A549 (cell line): ENCODE measurements around the gene KLRF1. TPM values are rescaled to one million over a fixed set of nuclear protein-coding genes. Genes with fewer than 3 reads are reported as not detected.

Experiments used
- ATAC-seq, 2 experiments: fragments of 200-7000 bp in 1 of 2; fragments of >200 bp in 1 of 2; cut with Nextera tagmentation in 1 of 2; cut with Tn5 transposase in 1 of 2; 3 replicates each; pipeline versions ENCODE4 v1.8.0 to v1.9.1; 2018 to 2020; ENCODE audit warnings: mild to moderate bottlenecking in 1 of 2, moderate library complexity in 1 of 2
- CTCF ChIA-PET: fragments of 300-600 bp; sonication (Branson Sonifier 250); formaldehyde crosslinking; extraction: SDS; loops from one replicate; lab custom pipeline; 2021; ENCODE audit warnings: antibody characterized with exemption, inconsistent platforms; lab: Yijun Ruan, JAX
- POLR2A ChIA-PET: fragments of 350-600 bp; formaldehyde crosslinking; extraction: SDS; loops from one replicate; lab custom pipeline; 2021; ENCODE audit warnings: antibody characterized with exemption, inconsistent platforms; lab: Yijun Ruan, JAX
- DNase-seq, 2 experiments: peaks; one replicate each; pipeline versions ENCODE4 v3.0.0 to v3.0.0-alpha.2; 2011 to 2016; ENCODE audit warnings: low read depth in 1 of 2, low spot score in 1 of 2
- FAIRE-seq: peaks from 2 replicates; lab custom pipeline; 2011; peaks lifted over from hg19 to GRCh38; lab: Jason Lieb, UNC
- H3K27ac ChIP-seq, 2 experiments: fragments of >200 bp; sonication (Bioruptor Twin); formaldehyde crosslinking; 3 replicates each; pipeline ENCODE4 v1.5.1; 2016 to 2017
- H3K4me1 ChIP-seq: fragments of >200 bp; sonication (Bioruptor Twin); formaldehyde crosslinking; 3 replicates; pipeline ENCODE4 v1.6.1; 2016
- H3K4me2 ChIP-seq: fragments of >200 bp; sonication (Bioruptor Twin); formaldehyde crosslinking; 3 replicates; pipeline ENCODE4 v1.6.1; 2016
- H3K4me3 ChIP-seq: fragments of >200 bp; sonication (Bioruptor Twin); formaldehyde crosslinking; 3 replicates; pipeline ENCODE4 v1.5.1; 2016
- H3K9me3 ChIP-seq: fragments of >200 bp; sonication (Bioruptor Twin); formaldehyde crosslinking; 3 replicates; pipeline ENCODE4 v1.6.1; 2016
- CBX8 ChIP-seq: fragments of 200-600 bp; sonication (generic); IDR thresholded peaks from 2 replicates; pipeline ENCODE4 v1.6.1; 2016
- CHD2 ChIP-seq: fragments of 150-350 bp; IDR thresholded peaks from 2 replicates; pipeline ENCODE4 v1.6.1; 2014; ENCODE audit warnings: low read length; ENCODE audit not compliant: partially characterized antibody
- ESRRA ChIP-seq: fragments of 150-350 bp; IDR thresholded peaks from 2 replicates; pipeline ENCODE4 v1.6.1; 2014; ENCODE audit warnings: mild to moderate bottlenecking, low read length, borderline replicate concordance
- FOSL2 ChIP-seq, 2 experiments: fragments of 450-650 bp in 1 of 2; fragments of >200 bp in 1 of 2; sonication (Bioruptor Twin) in 1 of 2; formaldehyde crosslinking; IDR thresholded peaks; 2 replicates each; pipeline versions ENCODE4 v1.5.0 to v1.6.1; 2016 to 2020; ENCODE audit warnings: mild to moderate bottlenecking in 1 of 2, moderate library complexity in 1 of 2
- HDAC2 ChIP-seq: fragments of 200-600 bp; sonication (generic); IDR thresholded peaks from 2 replicates; pipeline ENCODE4 v1.6.1; 2016
- HOXA7 ChIP-seq: fragments of 250-450 bp; sonication (Bioruptor Pico); IDR thresholded peaks from 2 replicates; pipeline ENCODE4 v1.5.0; 2020; ENCODE audit warnings: mild to moderate bottlenecking, moderate library complexity
- HOXB5 ChIP-seq: fragments of 250-450 bp; sonication (Bioruptor Pico); IDR thresholded peaks from 2 replicates; pipeline ENCODE4 v1.5.0; 2020; ENCODE audit warnings: mild to moderate bottlenecking, moderate library complexity
- MYC ChIP-seq: IDR thresholded peaks from 2 replicates; pipeline ENCODE4 v1.6.1; 2012; ENCODE audit warnings: mild to moderate bottlenecking, inconsistent platforms, low read length, improper control_type of control experiment, borderline replicate concordance
- NFE2L2 ChIP-seq: fragments of 150-350 bp; conservative IDR thresholded peaks from 2 replicates; pipeline ENCODE4 v1.6.1; 2014; ENCODE audit warnings: low read length
- PHF8 ChIP-seq: fragments of 200-600 bp; sonication (generic); IDR thresholded peaks from 2 replicates; pipeline ENCODE4 v1.6.1; 2016; ENCODE audit warnings: low read depth, mild to moderate bottlenecking, antibody characterized with exemption, moderate library complexity, borderline replicate concordance
- POLR2A ChIP-seq: IDR thresholded peaks from 2 replicates; pipeline ENCODE4 v1.6.1; 2012; ENCODE audit warnings: mild to moderate bottlenecking, low read length
- RAD21 ChIP-seq, 2 experiments: fragments of >200 bp in 1 of 2; sonication (Bioruptor Twin) in 1 of 2; formaldehyde crosslinking in 1 of 2; IDR thresholded peaks in 1 of 2; conservative IDR thresholded peaks in 1 of 2; 2 replicates in 1 of 2; 3 replicates in 1 of 2; pipeline ENCODE4 v1.6.1; 2012 to 2018; ENCODE audit warnings: inconsistent platforms in 1 of 2
- RNF2 ChIP-seq: fragments of 200-600 bp; sonication (generic); IDR thresholded peaks from 2 replicates; pipeline ENCODE4 v1.6.1; 2016; ENCODE audit warnings: low read depth, mild to moderate bottlenecking, antibody characterized with exemption, moderate library complexity, borderline replicate concordance
- SREBF2 ChIP-seq: fragments of 450-650 bp; IDR thresholded peaks from 2 replicates; pipeline ENCODE4 v1.6.1; 2014; ENCODE audit warnings: mild to moderate bottlenecking, moderate library complexity
- WGBS: methylation state at CpG from one replicate; pipeline ENCODE4 v1.1.6; 2017; ENCODE audit errors: missing lambda C conversion rate; 5-methylcytosine and 5-hydroxymethylcytosine counted together
- polyA plus RNA-seq, 4 experiments: library from polyadenylated mRNA; depleted of rRNA in 3 of 4; stranded (reverse); fragments of >200 nt; fragmentation: RNase III in 1 of 4; extraction: RNeasy Plus Mini Kit Qiagen cat#74134 plus additional on column Dnase treatment in 1 of 4; gene quantifications; 2 replicates in 3 of 4; 3 replicates in 1 of 4; pipeline ENCODE4 v1.2.3, GENCODE V29; 2011 to 2017
- TF ChIP-seq, protein P1 (sequence below): fragments of 250-450 bp; sonication (Bioruptor Pico); IDR thresholded peaks from 2 replicates; pipeline ENCODE4 v1.5.0; 2020; ENCODE audit warnings: low read depth, mild to moderate bottlenecking, moderate library complexity
- TF ChIP-seq, protein P2 (sequence below): fragments of 150-350 bp; IDR thresholded peaks from 2 replicates; pipeline ENCODE4 v1.6.1; 2014; ENCODE audit warnings: low read depth, mild to moderate bottlenecking, low read length

KLRF1 gene
- polyA plus RNA-seq, 2 of the 4 experiments (the other 2 are of a cell fraction), result not detected

DNA sequence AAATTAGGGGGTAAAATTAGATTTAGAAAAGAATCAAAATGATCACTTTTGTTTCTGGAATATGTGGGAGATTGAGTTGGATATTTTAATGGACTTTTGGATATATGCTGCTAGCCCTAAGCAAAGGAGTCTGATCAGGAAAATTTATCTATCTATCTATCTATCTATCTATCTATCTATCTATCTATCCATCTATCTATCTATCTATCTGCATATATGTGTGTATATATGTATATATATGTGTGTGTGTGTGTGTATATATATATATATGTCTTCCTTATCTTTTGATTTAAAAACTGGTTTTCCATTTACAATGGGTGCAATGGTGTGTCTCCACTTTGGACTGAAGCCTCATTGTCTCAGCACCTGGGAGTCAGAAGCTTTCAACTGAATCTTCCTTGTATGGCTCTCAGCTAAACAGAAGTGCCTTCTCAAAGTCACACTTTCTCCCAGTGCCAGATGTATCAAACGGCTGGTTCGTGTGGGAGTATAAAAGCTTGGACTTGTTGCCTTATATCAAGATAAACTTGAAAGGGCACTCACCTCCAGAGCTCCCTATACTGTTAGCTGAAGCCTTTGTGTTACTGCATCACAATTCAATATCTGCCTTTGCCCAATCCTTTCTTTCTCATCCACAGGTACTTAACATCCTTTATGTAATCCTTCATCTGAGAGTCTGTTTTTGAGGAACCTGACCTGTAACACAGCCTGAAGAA is 34.9 kb upstream of the KLRF1 start:
- TF ChIP-seq RAD21 (conservative IDR thresholded peaks at IDR 0.05 in 1 of 2, IDR thresholded peaks at IDR 0.05 in 1 of 2) (no peak), HOXA7 (CRISPR knock-in tag) (no peak), MYC (no peak), CHD2 (no peak), CBX8 (no peak), HOXB5 (CRISPR knock-in tag) (no peak)
- TF ChIP-seq, all 56 proteins: peak for 0
- DNase-seq, result no peak
- H3K4me2 ChIP-seq, result no peak overlapping the region
- no peak overlapping the region for H3K4me3 ChIP-seq
- ATAC-seq, result no peak
- WGBS, result 22% methylated on average over 2 of the region's 2 CpGs
- POLR2A ChIA-PET, result no interaction called here
- CTCF ChIA-PET, result no interaction called here
- FAIRE-seq, result no peak
- H3K9me3 ChIP-seq, result peaks cover 4% of the 10 kb centered on the region; the same call in 1 of the 3 replicates
- no peaks in the 10 kb centered on the region for H3K4me1 ChIP-seq
- no peak overlapping the region for H3K27ac ChIP-seq

DNA sequence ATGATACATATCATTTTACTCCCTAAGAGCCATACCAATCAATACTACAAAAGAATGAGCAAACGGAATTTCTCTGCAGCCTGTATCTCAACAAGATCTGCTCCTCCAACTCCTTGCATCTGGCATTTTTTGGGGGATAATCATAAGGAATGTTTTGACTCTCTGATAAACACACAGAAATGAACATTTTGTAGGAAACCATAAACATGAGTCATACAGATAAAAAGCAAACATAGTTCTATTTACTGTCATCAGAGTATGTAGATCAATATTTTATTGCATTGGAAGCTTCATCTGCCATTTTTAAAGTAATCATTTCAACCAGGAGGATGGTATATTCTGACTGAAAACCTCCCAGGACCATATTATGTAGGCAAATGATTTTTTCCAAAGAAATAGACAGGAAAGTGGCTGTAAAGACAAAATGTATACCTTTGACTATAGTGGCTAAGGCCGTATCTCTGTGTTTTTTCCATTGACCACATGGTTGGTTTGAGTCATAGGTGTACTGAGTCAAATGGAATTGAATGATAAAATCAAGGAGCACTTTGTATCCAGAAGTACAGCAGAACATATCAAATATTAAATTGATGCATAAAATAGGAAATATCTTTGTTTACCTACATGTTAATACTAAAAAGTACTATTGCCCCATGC is 34.2 kb upstream of the KLRF1 start:
- POLR2A ChIA-PET, result no interaction called here
- Histone ChIP-seq H3K4me2 (no peak overlapping the region), H3K4me3 (no peak overlapping the region), H3K9me3 (peaks cover 4% of the 10 kb centered on the region; the same call in 1 of the 3 replicates), H3K27ac (no peak overlapping the region), H3K4me1 (no peaks in the 10 kb centered on the region)
- FAIRE-seq, result no peak
- no peak for ATAC-seq
- 8% methylated on average over 2 of the region's 2 CpGs for WGBS
- CTCF ChIA-PET, result no interaction called here
- TF ChIP-seq NFE2L2 (no peak), PHF8 (no peak), FOSL2 (IDR thresholded peaks at IDR 0.05) (no peak), FOSL2 (CRISPR knock-in tag; IDR thresholded peaks at IDR 0.05) (no peak), POLR2A (no peak), ESRRA (no peak), HDAC2 (no peak), RNF2 (no peak), SREBF2 (no peak)
- TF ChIP-seq, protein P1, sequence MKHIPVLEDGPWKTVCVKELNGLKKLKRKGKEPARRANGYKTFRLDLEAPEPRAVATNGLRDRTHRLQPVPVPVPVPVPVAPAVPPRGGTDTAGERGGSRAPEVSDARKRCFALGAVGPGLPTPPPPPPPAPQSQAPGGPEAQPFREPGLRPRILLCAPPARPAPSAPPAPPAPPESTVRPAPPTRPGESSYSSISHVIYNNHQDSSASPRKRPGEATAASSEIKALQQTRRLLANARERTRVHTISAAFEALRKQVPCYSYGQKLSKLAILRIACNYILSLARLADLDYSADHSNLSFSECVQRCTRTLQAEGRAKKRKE (CRISPR knock-in tag), result no peak
- TF ChIP-seq, protein P2, sequence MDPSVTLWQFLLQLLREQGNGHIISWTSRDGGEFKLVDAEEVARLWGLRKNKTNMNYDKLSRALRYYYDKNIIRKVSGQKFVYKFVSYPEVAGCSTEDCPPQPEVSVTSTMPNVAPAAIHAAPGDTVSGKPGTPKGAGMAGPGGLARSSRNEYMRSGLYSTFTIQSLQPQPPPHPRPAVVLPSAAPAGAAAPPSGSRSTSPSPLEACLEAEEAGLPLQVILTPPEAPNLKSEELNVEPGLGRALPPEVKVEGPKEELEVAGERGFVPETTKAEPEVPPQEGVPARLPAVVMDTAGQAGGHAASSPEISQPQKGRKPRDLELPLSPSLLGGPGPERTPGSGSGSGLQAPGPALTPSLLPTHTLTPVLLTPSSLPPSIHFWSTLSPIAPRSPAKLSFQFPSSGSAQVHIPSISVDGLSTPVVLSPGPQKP, result no peak
- TF ChIP-seq, all 56 proteins: peak for 0
- no peak for DNase-seq

DNA sequence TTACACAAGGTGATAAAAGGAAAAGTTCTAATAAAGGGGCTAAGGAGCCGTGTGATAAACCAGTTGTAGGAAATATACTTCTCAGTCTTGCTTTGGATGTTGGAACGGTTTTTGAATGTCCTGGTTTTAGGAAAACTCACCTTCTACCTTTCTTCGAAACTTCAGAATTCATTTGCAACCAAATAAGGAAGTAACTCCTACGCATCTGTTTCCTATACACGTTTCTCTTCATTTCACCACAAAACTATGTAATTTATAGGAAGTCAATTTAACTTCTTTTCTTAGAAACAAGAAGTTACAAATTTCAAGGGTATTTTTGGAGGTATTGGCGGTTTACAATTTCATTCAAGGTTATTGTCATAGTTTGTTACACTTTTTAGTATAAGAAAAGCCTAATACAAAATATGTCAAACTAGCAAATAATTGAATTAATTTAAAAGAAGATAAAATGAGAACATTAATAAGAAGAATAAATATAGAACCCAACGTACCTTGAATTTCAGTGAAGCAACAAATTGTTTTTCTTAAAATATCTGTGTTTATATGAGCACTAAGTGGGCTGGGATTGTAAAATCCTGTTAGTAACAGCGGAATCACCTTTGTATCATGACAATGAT is 33.4 kb upstream of the KLRF1 start:
- ATAC-seq (no peak), FAIRE-seq (no peak), DNase-seq (no peak)
- ChIA-PET CTCF (no interaction called here), POLR2A (no interaction called here)
- no peaks in the 10 kb centered on the region for H3K4me1 ChIP-seq
- H3K4me3 ChIP-seq, result no peak overlapping the region
- H3K4me2 ChIP-seq, result no peak overlapping the region
- H3K27ac ChIP-seq, result no peak overlapping the region
- H3K9me3 ChIP-seq, result peaks cover 4% of the 10 kb centered on the region; the same call in 1 of the 3 replicates
- TF ChIP-seq FOSL2 (IDR thresholded peaks at IDR 0.05), result no peak
- no peak for TF ChIP-seq FOSL2 (CRISPR knock-in tag; IDR thresholded peaks at IDR 0.05)
- no peak for TF ChIP-seq RNF2
- 50% methylated on average over 8 of the region's 8 CpGs for WGBS
